ENCODE measurements around the gene MCM9. TPM values are rescaled to one million over a fixed set of nuclear protein-coding genes. Genes with fewer than 3 reads are reported as not detected.

MCM9 gene
- 10 to 100 TPM; 19.2 to 25.1 TPM for total RNA-seq
- polyA plus RNA-seq (ENCODE audit: insufficient read depth, low read depth, low replicate concordance): 14.0 TPM
- long read RNA-seq, donor 1, full-length matches to known transcripts: 2 of 2 reads
- long read RNA-seq, donor 1, partial matches to known transcripts: 0 of 2 reads
- long read RNA-seq, donor 1, other reads (novel, unspliced or antisense): 0 of 2 reads
- long read RNA-seq, donor 2: 0 reads

GRCh38 chr6:118934461-118935330 lies at the start of gene MCM9:
MCM9 (minus strand) TSS chr6:118935159; CDS start chr6:118931723, 3,436 bp downstream.
- peak within 1 kb of the TSS; percentile 86 to 92 for H3K4me3 ChIP-seq
- no peaks in the 10 kb centered on the region for H3K4me1 ChIP-seq
- intact Hi-C loops (cut with DNase I; ENCODE audit: low total_unique reads): no loop called here
- WGBS, 2 donors: 1 to 2% methylated on average over 10 to 47 of the region's 95 CpGs
- no peaks in the 10 kb centered on the region for H3K27me3 ChIP-seq
- peak; percentile 90 for DNase-seq
- no peaks in the 10 kb centered on the region for H3K9me3 ChIP-seq
- H3K36me3 ChIP-seq (ENCODE audit: low read depth, missing control alignments): no peaks in the 10 kb centered on the region
- H3K27ac ChIP-seq: peak within 1 kb of the TSS; percentile 90 to 97
- TF ChIP-seq CTCF (IDR thresholded peaks at IDR 0.05) (no peak), POLR2A (IDR thresholded peaks at IDR 0.05) (no peak)

DNA sequence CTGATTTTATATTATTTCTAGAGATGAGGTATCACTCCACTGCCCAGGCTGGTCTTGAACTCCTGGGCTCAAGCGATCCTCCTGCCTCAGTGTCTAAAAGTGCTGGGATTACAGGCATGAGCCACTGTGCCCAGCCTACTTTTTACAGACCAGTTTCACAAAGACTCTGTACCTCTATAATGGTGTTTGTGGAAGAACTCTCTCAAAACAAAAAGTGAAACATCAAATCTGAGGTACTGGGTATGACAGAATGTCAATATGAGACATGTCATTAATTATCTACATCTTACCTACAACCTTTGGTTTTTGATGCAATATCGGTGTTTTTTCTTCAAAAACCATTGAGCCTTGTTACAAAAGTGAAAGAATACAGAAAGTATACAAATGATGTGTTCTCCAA lies 49.4 kb upstream of the MCM9 start:
- WGBS, 2 donors: 97 to 98% methylated on average over 2 of the region's 2 CpGs

DNA sequence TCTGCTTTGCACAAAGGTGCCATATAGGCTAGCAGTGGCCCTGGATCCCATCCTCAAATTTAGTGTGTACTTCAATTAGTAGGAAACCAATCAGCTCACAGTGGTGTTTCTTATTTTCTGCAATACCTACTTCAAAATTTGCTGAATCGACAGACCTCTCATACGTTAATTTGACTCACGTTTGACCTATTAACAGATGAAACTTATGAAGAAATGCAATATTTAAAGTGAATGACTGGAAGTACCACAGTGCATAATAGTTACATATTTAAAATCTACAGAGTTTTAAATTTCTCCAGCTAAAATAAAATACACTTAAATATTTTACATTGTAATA lies 47.6 kb upstream of the MCM9 start:
- WGBS, 2 donors: 91 to 92% methylated on average over 3 of the region's 3 CpGs

More for the DNA sequence above, 49.4 kb upstream of the MCM9 start:
- no peak for DNase-seq
- Histone ChIP-seq H3K9me3 (no peaks in the 10 kb centered on the region), H3K4me1 (no peaks in the 10 kb centered on the region), H3K36me3 (ENCODE audit: low read depth, missing control alignments) (no peaks in the 10 kb centered on the region), H3K27ac (no peak overlapping the region), H3K4me3 (no peak overlapping the region), H3K27me3 (no peaks in the 10 kb centered on the region)
- TF ChIP-seq POLR2A (IDR thresholded peaks at IDR 0.05) (no peak), CTCF (IDR thresholded peaks at IDR 0.05) (no peak)
- intact Hi-C loops (cut with DNase I; ENCODE audit: low total_unique reads): no loop called here

GRCh38 chr6:118981884-118982574 lies 47.1 kb upstream of the MCM9 start:
- Histone ChIP-seq H3K4me3 (no peak overlapping the region), H3K27me3 (no peaks in the 10 kb centered on the region), H3K9me3 (no peaks in the 10 kb centered on the region), H3K27ac (no peak overlapping the region), H3K4me1 (no peaks in the 10 kb centered on the region), H3K36me3 (ENCODE audit: low read depth, missing control alignments) (no peaks in the 10 kb centered on the region)
- intact Hi-C loops (cut with DNase I; ENCODE audit: low total_unique reads): no loop called here
- 74 to 92% methylated on average over 6 of the region's 6 CpGs for WGBS, 2 donors
- TF ChIP-seq POLR2A (IDR thresholded peaks at IDR 0.05) (no peak), CTCF (IDR thresholded peaks at IDR 0.05) (no peak)
- no peak for DNase-seq

More for the DNA sequence above, 47.6 kb upstream of the MCM9 start:
- intact Hi-C loops (cut with DNase I; ENCODE audit: low total_unique reads): no loop called here
- Histone ChIP-seq H3K9me3 (no peaks in the 10 kb centered on the region), H3K27me3 (no peaks in the 10 kb centered on the region), H3K27ac (no peak overlapping the region), H3K4me1 (no peaks in the 10 kb centered on the region), H3K36me3 (ENCODE audit: low read depth, missing control alignments) (no peaks in the 10 kb centered on the region), H3K4me3 (no peak overlapping the region)
- TF ChIP-seq POLR2A (IDR thresholded peaks at IDR 0.05) (no peak), CTCF (IDR thresholded peaks at IDR 0.05) (no peak)
- no peak for DNase-seq
